ENCODE results near the gene RGS11. TPM values are rescaled to one million over a fixed set of nuclear protein-coding genes. Genes with fewer than 3 reads are reported as not detected.
"Not testable (repeated sequence)": the region's sequence is repeated elsewhere in the genome, so short reads cannot be mapped to it uniquely, and the experiment has no call there.

Gene RGS11
- total RNA-seq, 2 donors from 2014 or later: not detected

DNA sequence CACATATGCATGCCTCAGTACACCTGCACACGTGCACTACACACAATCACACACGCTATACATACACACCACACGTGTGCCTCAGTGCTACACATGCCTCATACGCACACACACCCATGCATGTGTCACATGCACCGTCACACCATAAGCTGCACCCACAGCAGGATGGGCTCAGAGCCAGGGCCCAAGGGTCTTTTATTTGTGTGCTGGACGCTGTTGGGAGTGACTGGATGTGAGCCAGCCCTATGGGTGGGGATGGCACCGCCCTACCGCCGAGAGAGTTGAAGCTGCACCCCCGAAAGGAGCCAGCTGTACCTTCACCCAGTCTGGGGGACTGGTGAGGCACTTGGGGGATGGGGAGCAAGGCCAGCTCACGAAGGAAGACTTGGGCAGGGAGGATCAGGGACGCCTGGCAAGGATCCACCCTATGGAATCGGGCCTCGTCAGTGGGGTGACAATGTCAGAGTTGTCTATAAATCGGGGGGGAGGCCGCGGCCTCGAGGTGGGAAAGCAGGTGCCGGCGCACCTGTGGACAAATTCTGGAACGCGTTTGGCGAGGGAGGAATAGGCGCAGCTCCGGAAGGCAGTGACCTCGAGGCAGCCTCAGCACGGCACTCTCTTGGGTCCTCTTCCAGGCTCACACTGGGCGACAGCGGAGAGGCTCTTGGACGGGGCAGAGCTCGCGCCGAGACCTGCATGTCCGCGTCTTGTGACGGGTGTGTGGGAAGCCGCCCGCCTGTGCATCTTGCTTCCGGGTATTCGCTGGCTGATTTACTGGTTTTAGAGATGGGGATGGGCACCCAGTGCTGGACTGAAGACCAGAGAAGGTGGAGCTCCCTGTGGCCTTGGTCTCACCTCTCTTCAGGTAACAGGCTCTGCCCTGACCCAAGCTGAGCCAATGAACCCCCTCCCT is 7.3 kb downstream of the RGS11 start:
- Mint-ChIP-seq H3K27ac (no peak overlapping the region), H3K4me1 (ENCODE audit: low read depth in 2 of 2) (peaks cover 8 to 10% of the 10 kb centered on the region in 2 donors), H3K27me3 (no peaks in the 10 kb centered on the region), H3K9me3 (no peaks in the 10 kb centered on the region), H3K36me3 (no peaks in the 10 kb centered on the region), H3K4me3 (no peak overlapping the region)
- DNase-seq (ENCODE audit: low spot score): no peak
- no peak for ATAC-seq

GRCh38 chr16:267562-267961 is 8.2 kb downstream of the RGS11 start:
- not testable (repeated sequence) for H3K4me3 Mint-ChIP-seq; H3K27ac Mint-ChIP-seq; H3K27me3 Mint-ChIP-seq; H3K4me1 Mint-ChIP-seq (ENCODE audit: low read depth in 2 of 2); ATAC-seq; H3K9me3 Mint-ChIP-seq; H3K36me3 Mint-ChIP-seq; DNase-seq (ENCODE audit: low spot score)

DNA sequence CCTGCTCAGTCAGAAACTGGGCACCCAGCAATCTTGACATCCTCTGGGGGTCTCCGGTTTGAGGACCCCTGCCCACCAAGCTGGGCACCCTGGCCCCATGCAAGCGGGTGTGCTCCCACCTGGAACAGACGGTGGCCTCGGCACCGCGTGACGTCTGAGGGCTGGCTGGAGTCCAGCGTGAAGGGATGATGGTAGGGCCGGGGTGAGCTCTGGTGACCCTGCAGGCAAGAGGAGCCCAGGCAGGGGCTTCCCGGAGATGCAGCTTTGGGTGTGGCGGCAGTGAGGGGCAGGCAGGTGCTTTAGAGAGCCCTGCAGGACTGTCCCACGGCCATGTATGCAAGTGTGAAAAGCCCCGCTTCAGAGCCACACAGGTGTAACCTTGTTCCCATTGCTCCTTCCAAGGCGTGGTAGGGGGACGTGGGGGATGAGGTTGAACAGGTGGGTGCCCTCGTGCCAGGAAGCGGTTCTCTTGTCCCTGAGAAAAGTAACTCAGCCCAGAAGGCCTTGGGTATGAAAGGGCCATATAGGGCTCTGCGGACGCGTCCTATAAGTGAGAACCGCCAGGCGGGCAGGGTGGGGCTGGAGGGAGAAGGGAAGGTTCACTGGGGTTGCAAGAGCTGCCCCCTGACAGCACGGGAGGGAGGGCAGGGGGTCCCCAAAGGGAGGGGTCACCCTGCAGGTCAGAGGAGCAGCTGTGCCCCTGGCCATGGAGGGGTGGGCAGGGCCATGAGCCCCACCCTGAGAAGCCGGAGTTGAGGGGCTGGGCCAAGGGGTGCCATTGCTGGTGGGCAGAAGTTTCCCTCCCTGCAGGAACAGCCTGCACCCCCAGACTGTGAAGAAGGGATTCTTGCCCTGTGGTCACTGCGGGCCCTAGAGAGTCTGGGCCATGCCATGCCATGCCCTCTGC is 9.2 kb downstream of the RGS11 start:
- H3K27ac Mint-ChIP-seq: no peak overlapping the region
- ATAC-seq: no peak

DNA sequence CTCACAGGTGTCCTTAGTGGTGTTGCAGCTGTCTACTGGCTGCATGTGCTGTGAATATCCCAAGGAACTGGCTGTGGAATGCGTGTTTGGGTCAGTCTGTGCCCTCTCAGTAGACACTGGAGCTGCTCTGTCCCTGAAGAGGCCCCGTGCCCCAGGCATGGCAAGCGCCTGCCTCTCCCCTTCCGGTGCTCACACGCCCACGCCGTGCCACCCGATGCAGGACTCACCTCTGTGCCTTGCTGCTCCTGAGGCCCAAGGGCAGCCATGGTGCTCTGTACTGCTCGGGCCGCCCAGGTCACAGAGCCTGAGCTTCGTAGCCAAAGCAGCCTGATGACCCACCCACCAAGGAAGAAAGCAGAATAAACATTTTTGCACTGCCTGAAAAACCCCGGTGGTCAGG is 10.0 kb downstream of the RGS11 start:
- Mint-ChIP-seq H3K4me3 (no peak overlapping the region), H3K27me3 (no peaks in the 10 kb centered on the region), H3K9me3 (no peaks in the 10 kb centered on the region), H3K27ac (no peak overlapping the region), H3K4me1 (ENCODE audit: low read depth in 2 of 2) (peaks cover 8 to 14% of the 10 kb centered on the region in 2 donors), H3K36me3 (no peaks in the 10 kb centered on the region)
- DNase-seq (ENCODE audit: low spot score) (no peak), ATAC-seq (no peak)

More for the DNA sequence above, 9.2 kb downstream of the RGS11 start:
- H3K4me1 Mint-ChIP-seq (ENCODE audit: low read depth in 2 of 2): peaks cover 8 to 14% of the 10 kb centered on the region in 2 donors
- no peak overlapping the region for H3K4me3 Mint-ChIP-seq
- no peaks in the 10 kb centered on the region for H3K27me3 Mint-ChIP-seq
- no peaks in the 10 kb centered on the region for H3K9me3 Mint-ChIP-seq
- H3K36me3 Mint-ChIP-seq: no peaks in the 10 kb centered on the region
- no peak for DNase-seq (ENCODE audit: low spot score)

DNA sequence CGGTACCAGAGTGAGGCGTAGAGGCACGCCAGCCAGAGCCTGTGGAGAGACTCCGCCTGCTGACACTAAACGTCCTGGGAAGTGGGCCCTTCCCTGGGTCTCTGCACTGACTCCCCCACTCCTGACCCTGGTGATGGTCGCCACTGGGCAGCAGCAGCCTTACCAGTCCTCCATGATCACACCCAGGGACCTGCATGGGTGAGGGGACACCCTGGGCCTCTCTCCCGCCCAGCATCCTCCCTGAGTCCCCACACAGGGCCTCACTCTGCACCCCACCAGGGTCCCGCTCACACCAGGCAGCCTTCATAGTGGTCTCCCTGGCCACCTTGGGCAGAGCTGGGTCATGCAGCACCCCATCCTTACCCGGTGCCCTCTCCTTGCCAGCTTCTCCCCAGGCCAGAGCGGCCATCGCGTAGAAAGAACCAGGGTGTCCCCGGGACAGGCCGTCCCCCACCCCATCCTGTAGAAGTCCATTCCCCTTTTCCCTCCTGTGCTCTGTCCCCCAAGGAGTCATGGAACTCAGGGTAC is 10.7 kb downstream of the RGS11 start:
- no peaks in the 10 kb centered on the region for H3K36me3 Mint-ChIP-seq
- no peaks in the 10 kb centered on the region for H3K27me3 Mint-ChIP-seq

DNA sequence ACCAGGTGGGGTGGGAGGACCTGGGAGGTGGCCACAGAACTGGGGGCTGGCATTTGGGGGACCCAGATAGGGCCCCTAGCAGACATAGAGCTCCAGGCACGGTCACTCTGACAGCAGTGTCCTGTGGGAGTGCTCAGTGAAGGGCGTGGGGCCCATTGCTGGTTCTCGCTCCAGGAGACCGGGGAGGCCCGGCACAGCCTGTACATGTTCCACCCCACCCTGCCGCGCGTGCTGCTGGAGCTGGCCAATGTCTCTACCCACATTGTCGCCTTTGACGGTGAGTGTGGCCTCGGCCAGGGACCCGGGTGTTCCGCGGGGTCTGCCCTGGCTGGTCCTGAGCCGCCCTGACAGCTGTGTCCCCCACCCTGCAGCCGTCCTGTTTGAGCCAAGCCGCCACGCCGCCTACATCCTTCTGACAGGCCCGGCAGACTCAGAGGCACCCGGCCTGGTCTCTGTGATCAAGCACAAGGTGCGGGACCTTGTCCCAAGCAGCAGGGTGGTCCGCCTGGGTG is 11.2 kb downstream of the RGS11 start:
- ATAC-seq (no peak), DNase-seq (ENCODE audit: low spot score) (no peak)
- no peak overlapping the region for H3K4me3 Mint-ChIP-seq
- no peaks in the 10 kb centered on the region for H3K9me3 Mint-ChIP-seq
- peaks cover 8 to 14% of the 10 kb centered on the region in 2 donors for H3K4me1 Mint-ChIP-seq (ENCODE audit: low read depth in 2 of 2)
- no peak overlapping the region for H3K27ac Mint-ChIP-seq
- H3K27me3 Mint-ChIP-seq: no peaks in the 10 kb centered on the region
- no peaks in the 10 kb centered on the region for H3K36me3 Mint-ChIP-seq

More for the DNA sequence above, 10.7 kb downstream of the RGS11 start:
- ATAC-seq (no peak), DNase-seq (ENCODE audit: low spot score) (no peak)
- Mint-ChIP-seq H3K4me1 (ENCODE audit: low read depth in 2 of 2) (peaks cover 8 to 14% of the 10 kb centered on the region in 2 donors), H3K9me3 (no peaks in the 10 kb centered on the region), H3K27ac (no peak overlapping the region), H3K4me3 (no peak overlapping the region)

DNA sequence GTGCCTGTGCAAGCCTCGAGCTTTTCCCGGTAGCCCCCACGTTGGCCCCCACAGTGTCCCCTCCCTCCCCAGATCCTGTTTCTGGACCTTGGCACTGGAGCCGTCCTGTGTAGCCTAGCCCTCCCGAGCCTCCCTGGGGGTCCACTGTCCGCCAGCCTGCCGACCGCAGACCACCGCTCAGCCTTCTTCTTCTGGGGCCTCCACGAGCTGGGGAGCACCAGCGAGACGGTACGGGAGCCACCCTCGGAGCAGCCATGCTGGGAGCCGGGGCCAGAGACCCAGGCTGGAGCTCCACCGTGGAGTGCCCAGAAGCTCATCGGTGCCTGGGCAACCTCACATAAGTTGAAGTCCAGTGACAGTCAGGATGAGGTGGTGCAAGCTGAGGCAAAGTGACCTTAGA is 11.8 kb downstream of the RGS11 start:
- DNase-seq (ENCODE audit: low spot score): no peak
- Mint-ChIP-seq H3K27me3 (no peaks in the 10 kb centered on the region), H3K4me1 (ENCODE audit: low read depth in 2 of 2) (peaks cover 13 to 19% of the 10 kb centered on the region in 2 donors), H3K9me3 (no peaks in the 10 kb centered on the region), H3K27ac (no peak overlapping the region), H3K36me3 (no peaks in the 10 kb centered on the region), H3K4me3 (no peak overlapping the region)
- ATAC-seq: no peak

DNA sequence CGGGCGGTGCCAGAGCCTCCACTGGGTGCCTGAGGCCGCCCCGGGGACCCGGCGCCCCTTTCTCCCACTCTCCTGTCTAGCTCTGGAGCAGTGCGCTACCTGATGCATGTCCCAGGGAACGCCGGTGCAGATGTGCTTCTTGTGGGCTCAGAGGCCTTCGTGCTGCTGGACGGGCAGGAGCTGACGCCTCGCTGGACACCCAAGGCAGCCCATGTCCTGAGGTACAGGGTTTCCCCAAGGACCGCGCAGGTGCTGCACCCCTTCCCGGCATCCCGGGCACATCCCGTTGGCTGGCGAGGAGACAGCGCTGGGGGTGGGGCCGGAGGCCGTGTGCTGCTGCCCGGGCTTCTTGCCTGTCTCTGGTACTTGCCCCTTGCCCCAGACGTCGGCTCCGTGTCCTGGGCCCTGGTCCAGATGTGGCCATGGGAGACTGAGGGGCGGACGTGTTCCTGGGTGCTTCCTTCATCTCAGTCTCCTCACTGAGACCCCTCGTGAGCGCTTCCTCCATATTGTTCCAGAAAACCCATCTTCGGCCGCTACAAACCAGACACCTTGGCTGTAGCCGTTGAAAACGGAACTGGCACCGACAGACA is 12.5 kb downstream of the RGS11 start:
- ATAC-seq: no peak
- peaks cover 14 to 20% of the 10 kb centered on the region in 2 donors for H3K4me1 Mint-ChIP-seq (ENCODE audit: low read depth in 2 of 2)
- no peak for DNase-seq (ENCODE audit: low spot score)

GRCh38 chr16:262121-262745 is 13.5 kb downstream of the RGS11 start:
- Mint-ChIP-seq H3K27ac (no peak overlapping the region), H3K9me3 (no peaks in the 10 kb centered on the region), H3K4me1 (ENCODE audit: low read depth in 2 of 2) (peaks cover 7 to 12% of the 10 kb centered on the region in 2 donors), H3K36me3 (no peaks in the 10 kb centered on the region), H3K4me3 (no peak overlapping the region), H3K27me3 (no peaks in the 10 kb centered on the region)
- DNase-seq (ENCODE audit: low spot score) (no peak), ATAC-seq (no peak)

More for the DNA sequence above, 12.5 kb downstream of the RGS11 start:
- Mint-ChIP-seq H3K36me3 (no peaks in the 10 kb centered on the region), H3K4me3 (no peak overlapping the region), H3K27me3 (no peaks in the 10 kb centered on the region), H3K27ac (no peak overlapping the region), H3K9me3 (no peaks in the 10 kb centered on the region)

GRCh38 chr16:261031-261691 is 14.6 kb downstream of the RGS11 start:
- Mint-ChIP-seq H3K4me1 (ENCODE audit: low read depth in 2 of 2) (peaks cover 8 to 11% of the 10 kb centered on the region in 2 donors), H3K36me3 (peaks cover under 1% of the 10 kb centered on the region), H3K4me3 (no peak overlapping the region), H3K27me3 (no peaks in the 10 kb centered on the region), H3K27ac (no peak overlapping the region), H3K9me3 (no peaks in the 10 kb centered on the region)
- ATAC-seq: no peak
- DNase-seq (ENCODE audit: low spot score): no peak

DNA sequence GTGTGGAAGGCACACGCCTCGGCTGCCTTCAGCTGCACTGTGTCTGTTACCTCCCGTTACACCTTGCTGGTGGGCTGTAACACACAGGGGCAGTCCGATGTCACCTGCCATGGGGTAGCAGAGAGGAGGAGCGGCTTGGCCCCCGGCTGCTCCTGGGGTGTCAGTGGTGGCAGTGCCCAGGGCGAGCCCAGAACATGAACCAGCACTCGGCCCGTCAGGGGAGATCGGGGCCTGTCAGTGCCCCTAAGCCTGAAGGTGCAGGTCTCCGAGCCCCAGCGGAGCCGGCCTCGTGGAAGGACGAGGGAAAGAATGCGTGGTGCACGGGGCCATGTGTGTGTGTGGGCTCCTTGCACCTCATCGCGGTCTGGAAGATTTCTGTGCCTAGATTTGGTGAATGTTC is 15.4 kb downstream of the RGS11 start:
- H3K4me3 Mint-ChIP-seq: no peak overlapping the region
- H3K27ac Mint-ChIP-seq: no peak overlapping the region
- DNase-seq (ENCODE audit: low spot score) (no peak), ATAC-seq (no peak)
- H3K9me3 Mint-ChIP-seq: no peaks in the 10 kb centered on the region
- no peaks in the 10 kb centered on the region for H3K27me3 Mint-ChIP-seq
- peaks cover 4% of the 10 kb centered on the region for H3K36me3 Mint-ChIP-seq
- H3K4me1 Mint-ChIP-seq (ENCODE audit: low read depth in 2 of 2): peaks cover 13 to 14% of the 10 kb centered on the region in 2 donors

DNA sequence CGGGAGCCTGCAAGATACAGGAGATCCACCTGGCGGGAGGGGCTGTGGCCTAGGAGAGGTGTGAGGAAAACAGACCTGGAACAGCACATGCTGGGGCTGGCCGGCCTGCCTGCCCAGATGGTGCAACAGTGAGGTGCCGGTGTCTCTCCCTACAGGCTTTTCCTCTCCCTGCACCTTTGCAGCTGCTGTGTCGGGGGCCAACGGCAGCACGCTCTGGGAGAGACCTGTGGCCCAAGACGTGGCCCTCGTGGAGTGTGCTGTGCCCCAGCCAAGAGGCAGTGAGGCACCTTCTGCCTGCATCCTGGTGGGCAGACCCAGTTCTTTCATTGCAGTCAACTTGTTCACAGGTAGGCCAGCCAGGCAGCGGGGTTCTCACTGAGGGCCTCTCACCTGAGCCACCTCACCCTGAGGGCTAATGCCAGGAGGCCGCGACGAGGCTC is 15.9 kb downstream of the RGS11 start:
- H3K9me3 Mint-ChIP-seq: no peaks in the 10 kb centered on the region
- DNase-seq (ENCODE audit: low spot score): no peak
- no peak overlapping the region for H3K27ac Mint-ChIP-seq
- H3K27me3 Mint-ChIP-seq: no peaks in the 10 kb centered on the region
- peaks cover 13 to 14% of the 10 kb centered on the region in 2 donors for H3K4me1 Mint-ChIP-seq (ENCODE audit: low read depth in 2 of 2)
- H3K4me3 Mint-ChIP-seq: no peak overlapping the region
- H3K36me3 Mint-ChIP-seq: peaks cover 4% of the 10 kb centered on the region
- ATAC-seq: no peak

Measured in natural killer cell treated with Interleukin-12 subunit alpha and Interleukin-12 subunit beta and Interleukin-15 and Interleukin-18, amount 100 ng/mL, for 72 hours (primary cell).